Ammon's horn (tissue), 1 donor: ENCODE results near the gene MEGF8.
A peak's percentile ranks its signal among the peaks of the same experiment; 100 is the strongest.
"Not testable (repeated sequence)": the region's sequence is repeated elsewhere in the genome, so short reads cannot be mapped to it uniquely, and the experiment has no call there.

Source experiments
- DNase-seq: peaks from one replicate; pipeline ENCODE4 v3.0.0-alpha.2; 2016; ENCODE audit warnings: low spot score

Gene MEGF8

DNA sequence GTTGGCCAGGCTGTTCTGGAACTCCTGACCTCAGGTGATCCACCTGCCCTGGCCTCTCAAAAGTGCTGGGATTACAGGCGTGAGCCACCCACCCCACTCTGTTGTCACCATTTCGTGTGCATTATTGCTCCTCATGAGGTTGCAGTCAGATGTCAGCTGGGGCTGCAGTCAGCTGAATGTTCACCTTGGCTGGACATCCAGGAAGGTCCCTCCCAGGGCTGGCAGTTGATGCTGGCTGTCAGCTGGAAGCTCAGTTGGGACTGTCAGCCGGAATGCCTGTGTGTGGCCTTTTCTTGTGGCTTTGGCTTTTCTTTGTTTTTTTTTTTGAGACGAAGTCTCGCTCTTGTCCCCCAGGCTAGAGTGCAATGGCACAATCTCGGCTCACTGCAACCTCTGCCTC is 6.6 kb downstream of the MEGF8 start:
- no peak for DNase-seq

DNA sequence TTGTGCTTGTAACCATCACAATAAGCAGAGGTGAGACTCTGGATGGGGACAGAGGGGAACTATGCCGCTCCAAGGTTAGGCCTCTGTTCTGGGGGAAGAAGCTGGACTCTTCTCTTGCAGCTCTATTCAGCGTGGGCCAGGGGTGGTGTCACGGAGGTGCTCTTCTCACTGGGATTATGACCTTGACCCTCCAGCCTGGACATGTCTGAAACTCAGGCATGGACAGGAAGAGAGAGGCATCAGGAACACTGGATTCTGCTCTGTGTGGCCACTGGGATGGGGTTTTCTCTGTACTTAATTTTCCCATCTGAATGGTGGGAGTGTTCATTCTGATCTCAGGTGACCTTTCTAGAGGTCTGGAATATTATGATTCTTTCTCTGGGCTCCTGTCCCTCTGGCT is 7.6 kb downstream of the MEGF8 start:
- DNase-seq = no peak

DNA sequence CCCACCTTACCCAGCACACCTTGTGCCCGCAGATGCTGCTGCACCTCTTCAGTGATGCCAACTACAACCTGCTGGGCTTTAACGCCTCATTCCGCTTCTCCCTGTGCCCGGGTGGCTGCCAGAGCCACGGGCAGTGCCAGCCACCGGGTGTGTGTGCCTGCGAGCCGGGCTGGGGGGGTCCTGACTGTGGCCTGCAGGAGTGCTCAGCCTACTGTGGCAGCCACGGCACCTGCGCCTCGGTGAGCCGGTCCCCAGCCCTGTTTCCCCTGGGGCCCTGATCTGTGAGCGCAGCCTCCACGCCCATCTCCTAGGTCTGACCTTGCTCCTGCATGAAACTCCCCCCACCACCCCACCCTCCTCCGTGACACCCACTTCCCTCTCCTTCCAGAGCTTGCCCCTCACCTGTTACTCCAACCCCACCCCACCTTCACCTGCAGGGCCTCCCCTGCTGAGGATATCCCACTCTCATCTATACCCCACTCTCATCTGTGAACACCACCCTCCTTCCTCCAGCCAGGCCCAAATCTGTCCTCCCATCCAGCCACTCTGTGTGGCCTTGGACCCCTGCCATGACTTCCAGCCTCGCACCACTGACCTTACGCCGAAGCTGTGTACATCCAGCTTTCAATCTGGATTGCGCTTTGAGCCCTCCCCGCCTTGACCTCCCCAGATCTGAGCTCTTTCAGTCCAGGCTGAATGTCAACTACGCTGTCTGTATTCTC is 8.7 kb downstream of the MEGF8 start:
- no peak for DNase-seq

DNA sequence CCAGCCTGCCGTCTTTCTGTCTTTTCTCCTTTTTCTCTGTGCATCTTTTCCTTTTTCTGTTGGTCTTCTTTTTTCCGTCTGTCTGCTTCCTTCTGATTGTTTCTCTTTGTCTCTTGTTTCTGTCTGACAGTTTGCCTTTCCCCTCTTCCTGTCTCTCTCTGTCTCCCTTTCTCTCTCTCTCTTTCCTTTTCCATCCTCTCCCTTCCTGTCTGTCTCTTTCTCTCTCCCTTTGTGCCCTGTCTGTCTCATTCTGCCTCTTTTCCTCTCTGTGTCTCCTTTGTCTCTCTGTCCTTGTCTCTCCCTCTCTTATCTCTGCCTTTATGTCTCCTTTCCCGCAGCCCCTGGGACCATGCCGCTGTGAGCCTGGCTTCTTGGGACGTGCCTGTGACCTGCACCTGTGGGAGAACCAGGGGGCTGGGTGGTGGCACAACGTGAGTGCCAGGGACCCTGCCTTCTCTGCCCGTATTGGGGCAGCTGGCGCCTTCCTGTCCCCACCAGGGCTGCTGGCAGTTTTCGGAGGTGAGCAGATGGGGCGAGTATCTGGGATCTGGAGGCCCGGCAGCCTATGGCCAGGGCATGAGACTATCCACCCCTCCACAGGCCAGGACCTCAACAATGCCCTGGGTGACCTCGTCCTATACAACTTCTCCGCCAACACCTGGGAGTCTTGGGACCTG is 9.4 kb downstream of the MEGF8 start:
- DNase-seq = no peak

DNA sequence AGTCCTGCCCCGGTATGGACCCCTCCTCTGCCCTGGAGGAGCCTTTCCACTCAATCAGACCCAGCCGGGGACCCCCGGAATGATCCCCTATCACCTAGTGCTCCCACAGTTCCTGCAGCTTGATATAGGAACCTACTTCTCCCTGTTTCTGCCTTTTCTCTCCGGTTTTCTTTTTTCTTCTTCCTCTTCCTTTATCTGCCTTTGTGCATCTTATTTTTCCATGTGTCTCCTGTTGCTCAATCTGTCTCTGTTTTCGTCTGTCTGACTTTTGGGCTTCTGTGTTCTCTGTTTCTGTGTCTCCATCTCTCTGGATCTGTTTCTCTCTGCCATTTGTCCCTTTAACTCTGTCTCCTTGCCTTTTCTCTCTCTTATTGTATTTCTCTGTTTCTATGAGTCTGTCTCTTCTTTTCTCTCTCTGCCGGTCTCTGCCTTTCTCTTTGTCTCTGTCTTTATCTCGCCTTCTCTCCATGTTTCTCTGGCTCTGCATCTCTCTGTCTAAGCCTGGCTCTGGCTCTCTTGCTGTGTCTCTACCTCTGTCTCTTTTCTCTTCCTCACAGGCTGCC is 10.0 kb downstream of the MEGF8 start:
- no peak for DNase-seq

DNA sequence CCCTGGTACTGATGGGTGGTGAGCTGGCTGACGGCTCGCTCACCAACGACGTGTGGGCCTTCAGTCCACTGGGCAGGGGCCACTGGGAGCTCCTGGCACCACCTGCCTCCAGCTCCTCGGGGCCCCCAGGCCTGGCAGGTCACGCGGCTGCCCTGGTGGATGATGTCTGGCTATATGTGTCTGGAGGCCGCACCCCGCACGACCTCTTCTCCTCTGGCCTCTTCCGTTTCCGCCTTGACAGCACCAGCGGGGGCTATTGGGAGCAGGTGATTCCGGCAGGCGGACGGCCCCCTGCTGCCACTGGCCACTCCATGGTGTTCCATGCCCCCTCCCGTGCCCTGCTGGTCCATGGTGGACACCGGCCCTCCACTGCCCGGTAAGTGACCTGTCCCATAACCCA is 10.5 kb downstream of the MEGF8 start:
- no peak for DNase-seq

DNA sequence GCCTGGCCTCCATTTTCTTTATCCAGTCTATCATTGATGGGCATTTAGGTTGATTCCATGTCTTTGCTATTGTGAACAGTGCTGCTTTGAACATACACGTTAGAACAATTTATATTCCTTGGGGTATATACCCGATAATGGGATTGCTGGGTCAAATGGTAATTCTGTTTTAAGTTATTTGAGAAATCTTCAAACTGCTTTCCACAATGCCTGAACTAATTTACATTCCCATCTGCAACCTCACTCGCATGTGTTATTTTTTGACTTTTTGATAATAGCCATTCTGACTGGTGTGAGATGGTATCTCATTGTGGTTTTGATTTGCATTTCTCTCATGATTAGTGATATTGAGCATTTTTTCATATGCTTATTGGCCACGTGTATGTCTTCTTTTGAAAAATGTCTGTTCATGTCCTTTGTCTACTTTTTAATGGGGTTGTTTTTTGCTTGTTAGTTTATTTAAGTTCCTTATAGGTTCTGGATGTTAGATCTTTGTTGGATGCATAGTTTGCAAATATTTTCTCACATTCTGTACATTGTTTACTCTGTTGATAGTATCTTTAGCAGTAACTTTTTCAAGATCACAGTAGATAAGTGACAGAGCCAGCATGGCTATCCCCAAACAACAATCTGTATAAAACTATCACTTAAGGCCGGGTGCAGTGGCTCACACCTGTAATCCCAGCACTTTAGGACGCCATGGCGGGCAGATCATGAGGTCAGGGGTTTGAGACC is 13.9 kb downstream of the MEGF8 start:
- DNase-seq = not testable (repeated sequence)

DNA sequence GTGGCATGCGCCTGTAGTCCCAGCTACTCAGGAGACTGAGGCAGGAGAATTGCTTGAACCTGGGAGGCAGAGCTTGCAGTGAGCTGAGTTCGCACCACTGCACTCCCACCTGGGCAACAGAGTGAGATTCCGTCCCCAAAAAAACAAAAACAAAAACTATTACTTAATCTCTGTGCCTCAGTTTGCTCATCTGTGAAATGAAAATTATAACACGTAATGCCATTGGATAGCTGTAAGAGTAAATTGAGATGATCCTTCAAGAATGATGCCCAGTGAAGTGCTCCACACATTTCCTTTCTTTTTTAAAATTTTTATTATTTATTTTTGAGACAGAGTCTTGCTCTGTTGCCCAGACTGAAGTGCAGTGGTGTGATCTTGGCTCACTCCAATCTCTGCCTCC is 14.5 kb downstream of the MEGF8 start:
- DNase-seq = not testable (repeated sequence)

DNA sequence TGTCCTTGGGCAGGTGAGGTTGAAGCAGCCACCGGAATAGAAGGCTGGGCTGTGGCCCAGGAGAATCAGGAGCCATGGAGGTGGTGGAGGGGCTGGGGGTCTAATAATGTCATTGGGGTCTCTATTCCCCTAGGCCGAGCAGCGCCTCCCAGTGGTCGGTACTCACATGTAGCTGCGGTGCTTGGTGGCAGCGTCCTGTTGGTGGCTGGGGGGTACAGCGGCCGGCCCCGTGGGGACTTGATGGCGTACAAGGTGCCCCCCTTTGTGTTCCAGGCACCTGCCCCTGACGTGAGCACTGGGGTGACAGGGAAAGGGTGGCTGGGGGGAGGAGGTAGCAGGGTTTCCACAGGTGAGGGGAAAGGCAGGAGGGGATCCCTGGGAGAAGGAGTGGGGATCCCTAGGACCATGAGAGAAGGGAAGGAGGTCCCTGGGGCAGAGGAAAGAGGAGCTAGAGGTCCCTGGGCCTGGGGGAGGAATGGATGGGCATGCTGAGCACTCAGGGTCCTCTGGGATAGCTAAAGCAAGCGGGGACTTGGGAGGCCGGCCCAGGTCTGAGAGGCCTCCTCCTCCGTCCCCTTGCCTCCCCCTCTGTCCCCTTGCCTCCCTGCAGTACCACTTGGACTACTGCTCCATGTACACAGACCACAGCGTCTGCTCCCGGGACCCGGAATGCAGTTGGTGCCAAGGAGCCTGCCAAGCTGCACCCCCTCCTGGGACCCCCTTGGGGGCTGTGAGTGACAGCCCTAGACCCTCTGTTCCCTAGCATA is 18.1 kb downstream of the MEGF8 start:
- no peak for DNase-seq

DNA sequence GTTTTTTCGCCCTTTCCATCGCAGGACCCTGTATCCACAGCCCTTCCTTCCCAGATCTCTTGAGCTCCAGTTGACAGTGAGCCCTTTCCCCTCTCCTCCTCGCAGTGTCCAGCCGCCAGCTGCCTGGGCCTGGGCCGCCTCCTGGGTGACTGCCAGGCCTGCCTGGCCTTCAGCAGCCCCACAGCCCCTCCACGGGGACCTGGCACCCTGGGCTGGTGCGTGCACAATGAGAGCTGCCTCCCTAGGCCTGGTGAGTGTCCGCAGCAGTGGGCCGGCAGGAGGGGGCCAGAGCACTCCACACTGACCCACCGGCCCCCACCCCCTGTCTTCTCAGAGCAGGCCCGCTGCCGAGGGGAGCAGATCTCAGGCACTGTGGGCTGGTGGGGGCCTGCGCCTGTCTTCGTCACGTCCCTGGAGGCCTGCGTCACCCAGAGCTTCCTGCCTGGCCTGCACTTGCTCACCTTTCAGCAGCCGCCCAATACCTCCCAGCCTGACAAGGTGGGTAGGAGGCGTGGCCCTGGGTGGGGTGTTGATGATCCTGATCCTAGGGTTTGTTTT is 19.0 kb downstream of the MEGF8 start:
- no peak for DNase-seq

DNA sequence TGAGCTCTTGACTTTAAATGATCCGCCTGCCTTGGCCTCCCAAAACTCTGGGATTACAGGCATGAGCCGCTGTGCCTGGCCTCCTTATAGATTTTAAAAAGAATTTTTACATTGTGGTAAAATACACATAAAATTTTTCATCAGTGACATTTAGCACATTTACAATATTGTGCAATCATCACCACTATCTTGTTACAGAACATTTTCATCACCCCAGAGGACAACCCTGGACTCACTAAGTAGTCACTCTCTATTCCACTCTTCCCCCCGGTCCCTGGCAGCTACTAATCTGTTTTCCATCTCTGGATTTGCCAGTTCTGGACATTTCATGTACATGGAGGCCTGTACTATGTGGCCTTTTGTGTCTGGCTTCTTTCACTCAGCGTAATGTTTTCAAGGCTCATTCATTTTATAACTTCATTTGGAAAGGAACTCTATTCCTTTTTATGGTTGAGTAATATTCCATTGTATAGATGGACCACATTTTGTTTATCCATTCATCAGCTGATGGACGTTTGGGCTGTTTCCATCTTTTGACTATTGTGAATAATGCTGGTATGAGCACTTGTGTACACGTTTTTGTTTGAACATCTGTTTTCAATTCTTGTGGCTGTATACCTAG is 19.9 kb downstream of the MEGF8 start:
- DNase-seq = no peak

DNA sequence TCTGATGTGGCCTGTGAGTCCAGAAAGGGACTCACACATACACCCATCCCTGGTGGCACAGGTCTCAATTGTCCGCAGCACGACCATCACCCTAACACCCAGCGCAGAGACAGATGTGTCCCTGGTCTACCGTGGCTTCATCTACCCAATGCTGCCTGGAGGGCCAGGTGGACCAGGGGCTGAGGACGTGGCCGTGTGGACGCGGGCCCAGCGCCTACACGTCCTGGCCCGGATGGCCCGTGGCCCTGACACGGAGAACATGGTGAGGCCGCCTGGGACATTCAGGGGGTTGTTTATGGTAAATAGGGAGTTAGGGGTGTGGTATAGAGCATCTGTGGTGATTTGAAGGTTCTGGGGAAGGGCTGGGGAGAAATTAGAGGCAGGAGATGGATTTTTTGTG is 22.8 kb downstream of the MEGF8 start:
- DNase-seq = no peak

DNA sequence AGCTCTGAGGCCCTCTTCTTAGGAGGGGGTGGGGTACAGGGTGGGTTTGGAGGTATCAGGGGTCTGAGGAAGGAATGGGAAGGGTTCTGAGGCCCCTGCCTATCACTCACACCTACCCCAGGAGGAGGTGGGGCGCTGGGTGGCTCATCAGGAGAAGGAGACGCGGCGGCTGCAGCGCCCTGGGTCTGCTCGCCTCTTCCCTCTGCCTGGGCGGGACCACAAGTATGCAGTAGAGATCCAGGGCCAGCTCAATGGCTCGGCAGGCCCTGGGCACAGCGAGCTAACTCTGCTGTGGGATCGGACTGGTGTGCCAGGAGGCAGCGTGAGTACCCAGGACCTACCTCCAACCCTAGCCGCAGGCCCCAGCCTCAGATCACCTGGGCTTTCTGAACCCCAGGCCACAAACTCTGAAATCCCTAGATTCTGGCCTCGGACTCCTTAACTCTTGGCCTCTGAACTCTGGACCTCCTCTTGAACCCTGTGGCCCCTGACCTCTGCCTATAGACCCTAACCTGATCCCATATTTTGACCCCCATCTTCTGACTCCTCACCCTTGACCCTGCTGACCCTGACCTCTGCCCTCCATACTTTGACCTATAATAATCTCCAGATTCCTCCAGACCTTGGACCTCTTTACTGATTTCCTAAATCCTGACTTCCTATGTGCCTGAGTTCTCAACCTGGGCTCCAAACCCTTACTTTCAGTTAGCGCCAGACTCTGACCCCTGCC is 24.1 kb downstream of the MEGF8 start:
- no peak for DNase-seq

DNA sequence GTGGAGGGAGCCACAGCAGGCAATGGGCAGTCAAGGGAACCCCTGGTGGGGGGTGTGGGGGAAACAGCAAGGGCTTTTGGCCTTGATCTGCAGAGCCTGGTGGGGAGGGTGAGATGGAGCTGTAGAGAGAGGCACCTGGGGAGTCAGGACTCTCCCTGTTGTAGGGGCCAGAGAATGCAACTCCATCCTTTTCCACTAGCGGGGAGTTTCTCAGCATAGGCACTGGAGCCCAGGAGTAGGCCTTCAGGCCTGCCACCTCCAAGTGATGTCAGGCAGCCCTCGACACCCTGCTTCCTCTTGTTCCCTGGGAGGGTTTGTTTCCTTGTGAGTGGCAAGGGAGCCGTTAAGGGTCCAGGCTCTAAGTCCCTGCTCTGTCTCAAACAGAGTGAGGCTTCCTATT is 25.0 kb downstream of the MEGF8 start:
- no peak for DNase-seq

DNA sequence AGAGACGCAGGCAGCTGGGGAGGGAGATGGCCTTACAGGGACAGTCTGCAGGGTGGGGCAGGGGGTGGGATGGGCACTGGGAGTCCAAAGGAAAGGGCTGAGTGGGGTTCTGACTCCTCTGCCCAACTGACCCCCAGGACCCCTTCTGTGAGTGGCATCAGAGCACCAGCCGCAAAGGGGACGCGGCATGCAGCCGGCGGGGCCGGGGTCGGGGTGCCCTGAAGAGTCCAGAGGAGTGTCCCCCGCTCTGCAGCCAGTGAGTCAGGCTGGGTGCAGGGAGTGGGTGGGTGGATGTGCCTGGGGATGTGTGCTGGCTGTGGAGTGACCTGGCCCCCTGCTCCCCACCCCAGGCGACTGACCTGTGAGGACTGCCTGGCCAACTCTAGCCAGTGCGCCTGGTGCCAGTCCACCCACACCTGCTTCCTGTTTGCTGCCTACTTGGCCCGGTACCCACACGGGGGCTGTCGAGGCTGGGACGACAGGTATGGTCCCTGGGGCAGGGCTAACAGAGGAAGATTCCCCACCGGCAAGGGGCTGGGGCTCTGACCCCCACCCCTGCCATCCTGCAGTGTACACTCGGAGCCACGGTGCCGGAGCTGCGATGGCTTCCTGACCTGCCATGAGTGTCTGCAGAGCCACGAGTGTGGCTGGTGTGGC is 25.8 kb downstream of the MEGF8 start:
- no peak for DNase-seq

DNA sequence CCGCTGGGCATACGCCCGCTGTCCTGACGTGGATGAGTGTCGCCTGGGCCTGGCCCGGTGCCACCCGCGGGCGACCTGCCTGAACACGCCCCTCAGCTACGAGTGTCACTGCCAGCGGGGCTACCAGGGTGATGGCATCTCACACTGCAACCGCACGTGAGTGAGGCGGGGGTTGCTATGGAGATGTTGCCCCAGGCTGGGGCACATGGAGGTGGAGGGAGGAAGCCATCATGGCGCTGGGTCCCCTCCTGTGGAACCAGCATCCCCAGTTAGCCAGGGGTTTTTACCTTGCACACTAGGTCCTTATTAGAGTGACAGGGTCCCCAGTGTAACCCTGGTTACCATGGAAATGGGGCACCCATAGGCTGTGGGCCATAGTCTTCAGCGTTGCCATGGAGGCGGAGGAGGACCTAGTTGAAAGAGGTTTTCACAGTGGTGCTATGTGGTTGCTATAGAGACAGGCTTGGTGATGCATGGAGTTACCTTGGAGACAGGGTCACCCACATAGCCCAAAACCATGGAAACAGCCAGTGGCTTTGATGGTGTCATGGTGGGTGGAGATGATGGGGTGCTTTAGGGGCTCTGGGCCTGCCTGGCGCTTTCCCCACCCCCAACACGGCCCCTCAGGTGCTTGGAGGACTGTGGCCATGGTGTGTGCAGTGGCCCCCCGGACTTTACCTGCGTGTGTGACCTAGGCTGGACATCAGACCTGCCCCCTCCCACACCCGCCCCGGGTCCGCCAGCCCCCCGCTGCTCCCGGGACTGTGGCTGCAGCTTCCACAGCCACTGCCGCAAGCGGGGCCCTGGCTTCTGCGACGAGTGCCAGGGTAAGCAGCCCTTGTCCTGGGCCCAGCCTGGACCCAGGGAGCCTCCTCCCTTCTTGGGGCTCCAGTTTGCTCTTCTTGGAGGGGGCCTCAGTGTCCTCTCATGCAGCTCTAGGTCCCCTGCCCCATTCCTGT is 27.1 kb downstream of the MEGF8 start:
- peak; percentile 91 for DNase-seq

DNA sequence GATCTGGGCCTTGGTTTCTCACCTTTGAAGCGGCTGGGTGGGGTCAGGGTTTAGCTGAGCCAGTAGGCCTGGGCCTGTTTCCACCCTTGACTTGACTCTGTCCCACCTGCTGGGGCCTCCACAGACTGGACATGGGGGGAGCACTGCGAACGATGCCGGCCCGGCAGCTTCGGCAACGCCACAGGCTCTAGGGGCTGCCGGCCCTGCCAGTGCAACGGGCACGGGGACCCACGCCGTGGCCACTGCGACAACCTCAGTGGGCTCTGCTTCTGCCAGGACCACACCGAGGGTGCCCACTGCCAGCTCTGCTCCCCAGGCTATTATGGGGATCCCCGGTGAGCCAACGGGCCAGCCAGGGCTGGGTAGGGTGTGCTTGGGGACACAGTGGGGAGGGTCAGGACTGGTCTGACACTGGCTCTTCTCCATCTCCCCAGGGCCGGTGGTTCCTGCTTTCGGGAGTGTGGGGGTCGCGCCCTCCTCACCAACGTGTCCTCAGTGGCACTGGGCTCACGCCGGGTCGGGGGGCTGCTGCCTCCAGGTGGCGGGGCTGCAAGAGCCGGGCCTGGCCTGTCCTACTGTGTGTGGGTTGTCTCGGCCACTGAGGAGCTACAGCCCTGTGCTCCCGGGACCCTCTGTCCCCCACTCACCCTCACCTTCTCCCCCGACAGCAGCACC is 28.0 kb downstream of the MEGF8 start:
- no peak for DNase-seq

DNA sequence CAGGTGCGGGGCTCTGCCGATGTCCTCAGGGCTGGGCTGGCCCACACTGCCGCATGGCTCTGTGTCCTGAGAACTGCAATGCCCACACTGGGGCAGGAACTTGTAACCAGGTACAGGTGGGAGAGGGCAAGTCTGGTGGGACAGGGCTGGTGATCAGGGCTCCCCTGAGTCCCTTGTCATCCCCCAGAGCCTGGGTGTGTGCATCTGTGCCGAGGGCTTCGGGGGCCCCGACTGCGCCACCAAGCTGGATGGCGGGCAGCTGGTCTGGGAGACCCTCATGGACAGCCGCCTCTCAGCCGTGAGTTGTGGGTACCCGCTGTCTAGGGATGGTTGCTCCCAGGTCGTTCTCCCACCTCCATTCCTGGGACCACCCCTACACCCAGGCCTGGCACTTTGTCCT is 30.5 kb downstream of the MEGF8 start:
- DNase-seq = no peak
